ENCODE results near the gene IQCN.
A peak's percentile ranks its signal among the peaks of the same experiment; 100 is the strongest.

The IQCN gene

DNA sequence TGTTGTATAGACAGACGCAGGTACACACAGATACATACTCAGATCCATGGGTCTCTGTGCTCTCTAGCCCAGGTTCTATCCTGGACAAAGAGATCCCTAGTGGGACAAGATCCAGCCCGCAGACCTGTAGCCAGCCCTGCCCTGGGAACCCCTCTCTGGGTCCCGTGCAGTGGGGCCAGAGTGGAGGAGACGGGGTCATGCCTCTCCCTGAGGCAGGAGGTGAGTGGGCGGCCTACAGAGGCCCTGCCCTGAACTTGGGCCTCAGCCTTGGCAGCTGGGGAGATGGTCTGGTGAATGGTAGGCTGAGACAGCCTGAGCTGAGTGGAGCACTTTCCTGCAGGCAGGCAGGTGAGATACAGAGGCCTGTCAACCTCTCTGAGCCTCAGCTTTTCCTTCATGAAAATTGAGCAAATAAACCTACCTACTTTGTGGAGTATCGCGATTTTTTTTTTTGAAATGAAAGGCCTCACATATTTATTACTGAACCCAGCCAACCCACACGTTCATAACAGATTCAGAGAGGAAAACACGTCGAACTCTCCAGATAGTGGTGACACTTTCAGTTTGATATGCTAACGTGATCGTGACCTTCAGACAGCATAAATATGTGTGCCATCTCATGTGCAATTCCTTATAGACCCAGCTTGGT lies 10.6 kb upstream of the IQCN start:
- DNase-seq: no peak

GRCh38 chr19:18283338-18283737 lies 9.1 kb upstream of the IQCN start:
- no peak for DNase-seq

DNA sequence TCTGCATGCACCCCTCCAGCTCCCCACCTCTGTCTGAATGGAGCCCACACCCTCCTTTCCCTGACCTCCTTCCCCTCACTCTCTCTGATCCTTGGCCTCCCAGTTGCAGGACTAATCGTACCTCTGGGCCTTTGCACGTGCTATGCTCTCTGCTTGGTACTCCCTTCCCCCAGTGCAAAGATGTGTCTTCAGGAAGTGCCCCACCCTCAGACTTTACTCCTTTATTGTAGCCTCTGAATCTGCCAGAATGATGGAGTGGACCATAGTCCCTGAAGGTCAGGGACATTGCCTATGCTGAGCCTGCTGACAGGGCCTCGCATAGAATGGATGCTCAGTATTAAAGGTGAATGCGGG lies 8.5 kb upstream of the IQCN start:
- no peak for DNase-seq

DNA sequence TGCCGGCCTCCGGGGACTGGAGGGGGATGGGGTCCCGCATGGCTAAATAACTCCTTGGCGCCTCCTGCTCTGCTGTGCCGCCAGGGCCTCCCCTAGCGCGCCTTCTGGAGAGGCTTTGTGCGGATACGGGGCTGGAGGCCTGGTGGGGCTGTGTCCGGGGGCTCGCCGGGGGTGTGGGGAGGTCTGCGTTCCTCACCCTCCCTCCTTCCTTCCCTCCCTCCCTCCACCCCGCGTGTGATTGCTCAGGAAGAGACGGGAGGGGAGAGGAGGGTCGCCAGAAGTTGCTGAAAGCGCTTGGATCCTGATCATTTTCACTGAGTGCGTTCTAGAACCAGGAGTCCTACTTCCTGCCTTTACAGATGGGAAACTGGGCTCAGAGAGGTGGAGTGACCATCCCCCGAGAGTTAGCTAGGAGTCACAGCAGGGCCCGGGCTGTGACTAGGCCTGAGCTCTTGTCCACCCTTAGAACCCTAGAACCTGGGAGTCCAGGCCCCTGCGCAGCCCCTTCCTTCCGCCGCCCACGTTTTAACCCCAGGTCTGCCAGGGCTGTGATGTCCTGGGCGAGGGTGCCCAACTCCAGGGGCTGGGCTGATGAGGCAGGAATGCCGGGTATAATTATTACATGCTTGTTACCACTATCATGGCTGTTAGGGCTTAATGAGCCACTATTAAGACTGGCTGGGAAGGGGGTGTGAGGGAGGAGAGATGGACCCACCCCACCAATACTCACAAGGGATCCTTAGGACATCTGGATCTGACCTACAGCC lies 8.0 kb upstream of the IQCN start:
- DNase-seq: no peak

GRCh38 chr19:18281082-18282020 lies 7.1 kb upstream of the IQCN start, which contains the start of gene JUND:
JUND (minus strand) TSS chr19:18281622; CDS start chr19:18281484, 138 bp downstream.
- DNase-seq: peak; percentile 95

GRCh38 chr19:18280247-18281081 lies 6.2 kb upstream of the IQCN start:
- peak; percentile 65 for DNase-seq

- peak; percentile 89 for DNase-seq
These were observed 5.4 kb upstream of the IQCN start for GRCh38 chr19:18279516-18280246.

GRCh38 chr19:18279266-18279515 lies 4.9 kb upstream of the IQCN start:
- DNase-seq: no peak

GRCh38 chr19:18278521-18279265 lies 4.4 kb upstream of the IQCN start:
- DNase-seq: no peak

DNA sequence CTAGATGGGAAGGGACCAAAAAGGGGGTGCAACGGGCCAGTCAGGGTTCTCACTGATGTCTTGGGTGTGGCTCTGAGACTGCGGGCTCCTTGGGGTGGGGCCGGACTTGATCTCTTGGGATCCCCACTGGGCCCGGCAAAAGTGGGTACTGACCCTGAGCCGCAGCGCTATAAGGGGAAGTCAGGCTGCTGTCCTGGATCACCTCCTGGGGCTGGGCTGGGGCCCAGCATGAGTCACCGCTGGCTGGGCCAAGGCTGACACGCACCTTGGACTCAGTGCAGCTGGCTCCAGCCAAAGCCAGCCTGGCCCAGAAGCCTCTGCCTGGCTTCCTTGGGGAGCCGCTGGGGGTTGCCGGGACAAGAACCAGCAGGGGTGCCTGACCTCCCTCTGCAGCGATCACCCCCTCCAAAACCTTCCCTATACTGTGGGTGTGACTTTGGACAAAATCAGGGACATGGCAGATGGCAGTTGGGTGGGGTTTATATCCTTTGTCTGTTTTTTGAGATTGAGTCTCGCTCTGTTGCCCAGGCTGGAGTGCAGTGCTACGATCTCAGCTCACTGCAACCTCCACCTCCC lies 617 bp upstream of the IQCN start:
- no peak for DNase-seq

GRCh38 chr19:18273561-18274218 lies 562 bp downstream of the IQCN start:
- no peak for DNase-seq

- no peak for DNase-seq
These were observed 2.8 kb downstream of the IQCN start for GRCh38 chr19:18271433-18271841.

GRCh38 chr19:18270326-18270725 lies 3.9 kb downstream of the IQCN start:
- no peak for DNase-seq

- DNase-seq: no peak
These were observed 5.1 kb downstream of the IQCN start for GRCh38 chr19:18269070-18269723.

GRCh38 chr19:18266771-18267686 lies 7.2 kb downstream of the IQCN start:
- DNase-seq: no peak

DNA sequence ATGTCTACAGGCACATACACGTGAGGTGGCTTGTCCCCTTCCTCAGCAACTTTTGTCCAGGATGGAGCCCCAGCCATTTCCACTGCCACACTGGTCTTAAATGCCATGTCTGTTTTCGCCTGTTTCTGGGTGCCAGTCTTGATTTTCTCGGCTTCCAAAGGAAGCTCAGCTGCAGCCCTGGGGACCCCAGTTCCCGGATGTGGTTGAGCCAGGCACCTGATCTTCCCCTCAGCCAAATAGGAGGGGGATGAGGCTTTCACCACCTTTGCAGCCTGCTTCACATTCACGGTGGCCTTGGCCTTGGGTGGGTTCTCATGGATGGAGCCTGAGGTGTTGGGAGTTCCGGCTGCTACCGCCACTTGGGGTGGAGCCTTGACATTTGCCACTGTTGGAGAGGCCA lies 8.7 kb downstream of the IQCN start:
- no peak for DNase-seq

- DNase-seq: no peak
These were observed 9.2 kb downstream of the IQCN start for GRCh38 chr19:18264971-18265540.

DNA sequence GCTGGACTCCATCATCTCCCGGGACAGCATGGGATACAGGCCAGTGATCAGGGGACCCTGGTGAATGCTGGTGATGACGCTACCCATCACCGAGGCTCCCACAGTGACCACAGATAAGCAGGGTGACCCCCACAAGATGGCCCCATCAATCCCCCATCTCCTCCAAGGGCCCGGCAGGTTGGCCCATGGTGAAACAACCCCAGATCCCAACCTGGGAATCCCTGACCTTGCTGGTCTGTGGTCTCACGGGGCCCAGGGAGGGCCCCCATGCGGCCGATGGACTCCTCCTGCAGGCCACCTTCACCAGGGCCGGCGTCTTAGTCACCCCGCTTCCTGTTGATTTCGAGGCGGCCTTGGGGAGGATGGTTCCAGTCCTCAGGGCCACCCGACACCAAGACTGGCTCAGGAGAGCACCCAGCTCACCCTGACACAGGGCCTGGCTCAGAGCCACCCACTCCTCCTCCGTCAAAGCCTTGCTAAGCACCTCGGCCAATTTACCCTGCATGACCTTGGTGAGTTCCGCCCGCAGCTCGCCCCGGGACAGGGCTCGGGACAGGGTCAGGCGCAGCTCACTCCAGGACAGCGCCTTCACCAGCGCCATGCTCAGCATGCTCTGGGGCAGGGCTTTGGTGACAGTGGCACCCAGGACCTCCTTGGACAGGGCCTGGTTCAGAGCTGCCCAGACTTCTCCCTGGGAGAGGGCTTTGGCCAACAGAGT lies 10.0 kb downstream of the IQCN start:
- DNase-seq: no peak

Data from activated T-cell treated with anti-CD3 and anti-CD28 coated beads for 4 hours (primary cell).